ENCODE data around the gene RND3.

GRCh38 chr2:150476809-150477302, 10.6 kb downstream of the RND3 start:
- TF ChIP-seq, protein P1, sequence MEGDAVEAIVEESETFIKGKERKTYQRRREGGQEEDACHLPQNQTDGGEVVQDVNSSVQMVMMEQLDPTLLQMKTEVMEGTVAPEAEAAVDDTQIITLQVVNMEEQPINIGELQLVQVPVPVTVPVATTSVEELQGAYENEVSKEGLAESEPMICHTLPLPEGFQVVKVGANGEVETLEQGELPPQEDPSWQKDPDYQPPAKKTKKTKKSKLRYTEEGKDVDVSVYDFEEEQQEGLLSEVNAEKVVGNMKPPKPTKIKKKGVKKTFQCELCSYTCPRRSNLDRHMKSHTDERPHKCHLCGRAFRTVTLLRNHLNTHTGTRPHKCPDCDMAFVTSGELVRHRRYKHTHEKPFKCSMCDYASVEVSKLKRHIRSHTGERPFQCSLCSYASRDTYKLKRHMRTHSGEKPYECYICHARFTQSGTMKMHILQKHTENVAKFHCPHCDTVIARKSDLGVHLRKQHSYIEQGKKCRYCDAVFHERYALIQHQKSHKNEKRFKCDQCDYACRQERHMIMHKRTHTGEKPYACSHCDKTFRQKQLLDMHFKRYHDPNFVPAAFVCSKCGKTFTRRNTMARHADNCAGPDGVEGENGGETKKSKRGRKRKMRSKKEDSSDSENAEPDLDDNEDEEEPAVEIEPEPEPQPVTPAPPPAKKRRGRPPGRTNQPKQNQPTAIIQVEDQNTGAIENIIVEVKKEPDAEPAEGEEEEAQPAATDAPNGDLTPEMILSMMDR (conservative IDR thresholded peaks at IDR 0.05; ENCODE audit: low read length) = no peak
- TF ChIP-seq EZH2phosphoT487 (IDR thresholded peaks at IDR 0.05; ENCODE audit: borderline replicate concordance, low read depth, low read length) = no peak
